H1 (cell line): Measurements from ENCODE around the gene REC8. TPM values are rescaled to one million over a fixed set of nuclear protein-coding genes. Genes with fewer than 3 reads are reported as not detected.

ENCODE experiments used
- CTCF ChIA-PET: fragments of 300-600 bp; sonication (Branson Sonifier 250); formaldehyde crosslinking; loops from one replicate; lab custom pipeline; 2021; ENCODE audit not compliant: partially characterized antibody; lab: Charles Lee
- POLR2A ChIA-PET: fragments of 300-600 bp; sonication (Branson Sonifier 250); formaldehyde crosslinking; loops from one replicate; lab custom pipeline; 2021; ENCODE audit warnings: inconsistent platforms; ENCODE audit not compliant: partially characterized antibody; lab: Charles Lee
- DNase-seq, 2 experiments: peaks; one replicate each; pipeline versions ENCODE4 v3.0.0 to v3.0.0-alpha.2; 2010 to 2022; ENCODE audit warnings: low spot score in 2 of 2, low read depth in 1 of 2, mixed read lengths in 1 of 2
- FAIRE-seq: peaks from 2 replicates; lab custom pipeline; 2011; peaks lifted over from hg19 to GRCh38; lab: Jason Lieb, UNC
- H2AFZ ChIP-seq: 2 replicates; pipeline ENCODE4 v1.8.1; 2012; ENCODE audit warnings: low read length, inconsistent platforms
- H2AK5ac ChIP-seq: 2 replicates; pipeline ENCODE4 v1.6.1; 2013; ENCODE audit warnings: low read depth, low read length
- H2BK120ac ChIP-seq: replicated peaks from 2 replicates; pipeline ENCODE3; 2013; ENCODE audit warnings: low read depth, low read length, inconsistent platforms
- H2BK12ac ChIP-seq: 2 replicates; pipeline ENCODE4 v1.6.1; 2013; ENCODE audit warnings: low read depth, low read length
- H2BK15ac ChIP-seq: 2 replicates; pipeline ENCODE4 v1.6.1; 2013; ENCODE audit warnings: low read length
- H2BK20ac ChIP-seq: 2 replicates; pipeline ENCODE4 v1.6.1; 2013; ENCODE audit warnings: low read length
- H2BK5ac ChIP-seq: 2 replicates; pipeline ENCODE4 v1.6.1; 2013; ENCODE audit warnings: low read depth, low read length
- H3K14ac ChIP-seq: 2 replicates; pipeline ENCODE4 v1.6.1; 2013; ENCODE audit warnings: inconsistent platforms; ENCODE audit not compliant: insufficient read length
- H3K18ac ChIP-seq: 2 replicates; pipeline ENCODE4 v1.6.1; 2013; ENCODE audit warnings: low read length; ENCODE audit errors: extremely low read depth
- H3K23ac ChIP-seq: 2 replicates; pipeline ENCODE4 v1.6.1; 2013; ENCODE audit warnings: inconsistent platforms; ENCODE audit not compliant: insufficient read length
- H3K23me2 ChIP-seq: 2 replicates; pipeline ENCODE4 v1.6.1; 2013; ENCODE audit warnings: low read depth, low read length
- H3K27ac ChIP-seq: 2 replicates; pipeline ENCODE4 v1.6.1; 2011; ENCODE audit warnings: low read depth, low read length, inconsistent platforms
- H3K27me3 ChIP-seq, 4 experiments: replicated peaks in 1 of 4; 1 replicate in 1 of 4; 2 replicates in 3 of 4; pipeline versions ENCODE4 v1.6.1 to v1.8.1; 2011 to 2013; ENCODE audit warnings: low read length in 3 of 4, mild to moderate bottlenecking in 3 of 4, inconsistent platforms in 2 of 4, mixed read lengths in 2 of 4, moderate library complexity in 1 of 4; ENCODE audit not compliant: control insufficient read depth in 3 of 4, insufficient read depth in 3 of 4; ENCODE audit errors: extremely low read depth in 1 of 4
- H3K36me3 ChIP-seq, 4 experiments: 2 replicates each; pipeline versions ENCODE4 v1.6.1 to v1.8.1; 2011 to 2013; ENCODE audit warnings: mild to moderate bottlenecking in 4 of 4, low read length in 3 of 4, moderate library complexity in 2 of 4, control low read depth in 1 of 4, inconsistent platforms in 1 of 4; ENCODE audit not compliant: insufficient read depth in 4 of 4, control insufficient read depth in 2 of 4
- H3K4ac ChIP-seq: replicated peaks from 2 replicates; pipeline ENCODE3; 2013; ENCODE audit warnings: low read length, low read depth, mixed read lengths, inconsistent platforms; ENCODE audit not compliant: insufficient read length
- H3K4me1 ChIP-seq, 4 experiments: replicated peaks in 1 of 4; 1 replicate in 1 of 4; 2 replicates in 3 of 4; pipeline versions ENCODE4 v1.6.1 to v1.8.1; 2011 to 2013; ENCODE audit warnings: low read length in 3 of 4, inconsistent platforms in 2 of 4, mixed read lengths in 1 of 4; ENCODE audit not compliant: insufficient read depth in 4 of 4, control insufficient read depth in 3 of 4
- H3K4me2 ChIP-seq, 2 experiments: 2 replicates each; pipeline versions ENCODE4 v1.6.1 to v1.8.1; 2011 to 2013; ENCODE audit warnings: low read depth in 2 of 2, low read length in 2 of 2, control low read depth in 1 of 2, inconsistent platforms in 1 of 2, mild to moderate bottlenecking in 1 of 2; ENCODE audit not compliant: insufficient read depth in 1 of 2
- H3K4me3 ChIP-seq, 4 experiments: fragments of 200-600, 300-600 bp in 1 of 4; sonication (generic), shearing (Covaris generic), sonication (Bioruptor Twin) in 1 of 4; 2 replicates each; pipeline versions ENCODE4 v1.5.1 to v1.8.1; 2011 to 2016; ENCODE audit warnings: low read length in 4 of 4, low read depth in 3 of 4, control low read depth in 2 of 4, inconsistent platforms in 2 of 4, mild to moderate bottlenecking in 2 of 4, mixed read lengths in 1 of 4, moderate library complexity in 1 of 4; ENCODE audit not compliant: insufficient read depth in 2 of 4; ENCODE audit errors: extremely low read depth in 1 of 4
- H3K56ac ChIP-seq: replicated peaks from 2 replicates; pipeline ENCODE3; 2013; ENCODE audit warnings: low read depth, mild to moderate bottlenecking, mixed read lengths, low read length, inconsistent platforms; ENCODE audit not compliant: insufficient read length
- H3K79me1 ChIP-seq: 2 replicates; pipeline ENCODE4 v1.6.1; 2013; ENCODE audit warnings: low read depth, low read length, control low read depth
- H3K79me2 ChIP-seq, 2 experiments: 2 replicates each; pipeline versions ENCODE4 v1.6.1 to v1.8.1; 2012 to 2013; ENCODE audit warnings: low read length in 2 of 2, mild to moderate bottlenecking in 2 of 2, inconsistent platforms in 1 of 2; ENCODE audit not compliant: insufficient read depth in 2 of 2, control insufficient read depth in 1 of 2
- H3K9ac ChIP-seq, 4 experiments: replicated peaks in 1 of 4; 1 replicate in 1 of 4; 2 replicates in 3 of 4; pipeline versions ENCODE4 v1.6.1 to v1.8.1; 2011 to 2013; ENCODE audit warnings: low read depth in 3 of 4, low read length in 3 of 4, control low read depth in 2 of 4, mild to moderate bottlenecking in 2 of 4, moderate library complexity in 2 of 4, inconsistent platforms in 1 of 4; ENCODE audit errors: extremely low read depth in 1 of 4
- H3K9me3 ChIP-seq, 2 experiments: 2 replicates each; pipeline versions ENCODE4 v1.6.1 to v1.8.1; 2012 to 2013; ENCODE audit warnings: mild to moderate bottlenecking in 2 of 2, moderate library complexity in 2 of 2, control low read depth in 1 of 2, inconsistent platforms in 1 of 2, low read depth in 1 of 2, low read length in 1 of 2, mixed read lengths in 1 of 2; ENCODE audit not compliant: insufficient read depth in 2 of 2
- H4K20me1 ChIP-seq, 2 experiments: replicated peaks in 1 of 2; 2 replicates each; pipeline versions ENCODE3 to v1.8.1; 2011 to 2013; ENCODE audit warnings: inconsistent platforms in 2 of 2, low read length in 2 of 2, mild to moderate bottlenecking in 1 of 2; ENCODE audit not compliant: insufficient read depth in 2 of 2, control insufficient read depth in 1 of 2
- H4K5ac ChIP-seq: 2 replicates; pipeline ENCODE4 v1.6.1; 2013; ENCODE audit warnings: low read length, low read depth, mixed read lengths, inconsistent platforms; ENCODE audit not compliant: insufficient read length
- H4K8ac ChIP-seq: 2 replicates; pipeline ENCODE4 v1.8.0; 2013; ENCODE audit warnings: mild to moderate bottlenecking, moderate library complexity, low read length, inconsistent platforms; ENCODE audit not compliant: insufficient read depth; ENCODE audit errors: extremely low read depth
- H4K91ac ChIP-seq: replicated peaks from 2 replicates; pipeline ENCODE3; 2013; ENCODE audit warnings: low read length, mixed read lengths, inconsistent platforms; ENCODE audit not compliant: insufficient read length
- CEBPB ChIP-seq: IDR thresholded peaks from 2 replicates; pipeline ENCODE4 v1.6.1; 2012; ENCODE audit warnings: low read depth, low read length
- E2F6 ChIP-seq: IDR thresholded peaks from 2 replicates; pipeline ENCODE4 v1.6.1; 2012; ENCODE audit warnings: inconsistent platforms
- EGR1 ChIP-seq: IDR thresholded peaks from 2 replicates; pipeline ENCODE4 v1.6.1; 2011; ENCODE audit warnings: low read depth, low read length, borderline replicate concordance
- EP300 ChIP-seq, 2 experiments: IDR thresholded peaks; 1 replicate in 1 of 2; 2 replicates in 1 of 2; pipeline ENCODE4 v1.6.1; 2011 to 2012; ENCODE audit warnings: low read depth in 2 of 2, low read length in 2 of 2, mild to moderate bottlenecking in 2 of 2, borderline replicate concordance in 1 of 2, inconsistent platforms in 1 of 2, moderate library complexity in 1 of 2
- JUN ChIP-seq: IDR thresholded peaks from 2 replicates; pipeline ENCODE4 v1.6.1; 2011; ENCODE audit warnings: low read depth, mild to moderate bottlenecking, improper control_type of control experiment, low read length
- KDM5A ChIP-seq: fragments of 200-600 bp; IDR thresholded peaks from 2 replicates; pipeline ENCODE4 v1.7.1; 2012; ENCODE audit warnings: mild to moderate bottlenecking, low read length, inconsistent platforms, mixed read lengths
- RBBP5 ChIP-seq: IDR thresholded peaks from 2 replicates; pipeline ENCODE4 v1.7.1; 2012; ENCODE audit warnings: low read depth, mild to moderate bottlenecking, inconsistent platforms, low read length, moderate library complexity, borderline replicate concordance
- RFX5 ChIP-seq: IDR thresholded peaks from 2 replicates; pipeline ENCODE4 v1.6.1; 2011; ENCODE audit warnings: low read depth, low read length, improper control_type of control experiment, borderline replicate concordance
- RXRA ChIP-seq: IDR thresholded peaks from 2 replicates; pipeline ENCODE4 v1.6.1; 2011; ENCODE audit warnings: low read depth, mild to moderate bottlenecking, low read length, moderate library complexity; ENCODE audit not compliant: insufficient read depth
- SIX5 ChIP-seq: IDR thresholded peaks from 2 replicates; pipeline ENCODE4 v1.6.1; 2011; ENCODE audit warnings: mild to moderate bottlenecking, low read depth, low read length
- SP2 ChIP-seq: IDR thresholded peaks from 2 replicates; pipeline ENCODE4 v1.6.1; 2012; ENCODE audit warnings: mild to moderate bottlenecking, low read length, inconsistent platforms
- SP4 ChIP-seq: IDR thresholded peaks from 2 replicates; pipeline ENCODE4 v1.6.1; 2012; ENCODE audit warnings: low read length, inconsistent platforms
- TAF1 ChIP-seq: IDR thresholded peaks from 2 replicates; pipeline ENCODE4 v1.6.1; 2011; ENCODE audit warnings: mild to moderate bottlenecking, low read depth, low read length
- ZNF274 ChIP-seq: IDR thresholded peaks from 2 replicates; pipeline ENCODE4 v1.7.0; 2012; ENCODE audit warnings: low read length, borderline replicate concordance; ENCODE audit errors: extremely low read depth
- WGBS, 2 experiments: shearing (Covaris generic) in 1 of 2; methylation state at CpG; one replicate each; pipeline versions ENCODE4 v1.1.6 to v1.1.7; 2013 to 2015; ENCODE audit warnings: low lambda C conversion rate in 2 of 2, mixed read lengths in 2 of 2, inconsistent platforms in 1 of 2, low coverage in 1 of 2, missing lambda C conversion rate in 1 of 2; ENCODE audit not compliant: insufficient replicate concordance in 2 of 2, insufficient coverage in 1 of 2, insufficient read length in 1 of 2; ENCODE audit errors: extremely low coverage in 1 of 2, missing lambda C conversion rate in 1 of 2; 5-methylcytosine and 5-hydroxymethylcytosine counted together
- polyA plus RNA-seq, 7 experiments: library from polyadenylated mRNA; depleted of rRNA in 3 of 7; stranded (reverse) in 5 of 7; unstranded in 2 of 7; fragments of >200 nt in 5 of 7; fragments of 200-250 nt in 2 of 7; gene quantifications; 1 replicate in 5 of 7; 2 replicates in 1 of 7; 4 replicates in 1 of 7; pipeline versions ENCODE4 v1.2.1 to v1.2.3, GENCODE V29; 2011 to 2013; ENCODE audit warnings: missing spikeins in 2 of 7, mixed read lengths in 2 of 7
- total RNA-seq: library from RNA; stranded (reverse); fragmentation: NEBNext Ultra II Directional; extraction: Animal tissue kit (Norgen Biotek cat#: 25700); gene quantifications from 2 replicates; pipeline ENCODE4 v1.2.1, GENCODE V29; 2021

Gene REC8
- total and polyA plus RNA-seq, 2 of the 8 experiments (the other 6 are each of a cell fraction or from before 2014, with no cell fraction given), result 9.8 to 28.5 TPM

GRCh38 chr14:24189059-24189375, 17.1 kb downstream of the REC8 start:
- no peak overlapping the region for H4K5ac ChIP-seq
- ChIA-PET CTCF (interaction anchor here (0.8 to 4.1 kb wide), 4 partner anchors 24 to 118 kb away, joined by 3 to 16 read pairs (median 4); partner anchors contain the start of genes CHMP4A, CIDEB, DHRS1 and IRF9), POLR2A (interaction anchor here (0.5 to 7.9 kb wide), 18 partner anchors 8 to 94 kb away, joined by 3 to 158 read pairs (median 4); partner anchors contain the start of genes CHMP4A, EMC9, IRF9 and MDP1)
- no peak overlapping the region for H2BK20ac ChIP-seq
- peaks cover 17 to 35% (median 32%) of the 10 kb centered on the region in 4 experiments; a peak in 7 of 8 replicates for H3K36me3 ChIP-seq
- WGBS, 2 experiments, result 25% methylated on average over 3 of the region's 3 CpGs; no CpG with 5 or more reads in 1 of the 2 experiments
- H2AFZ ChIP-seq, result no peak overlapping the region
- no peak overlapping the region for H3K56ac ChIP-seq
- no peak overlapping the region for H3K27ac ChIP-seq
- H3K9me3 ChIP-seq, result no peaks in the 10 kb centered on the region
- no peak overlapping the region for H3K14ac ChIP-seq
- DNase-seq (no peak), FAIRE-seq (no peak)
- H3K4ac ChIP-seq, result no peak overlapping the region
- H3K23me2 ChIP-seq, result peaks cover 5% of the 10 kb centered on the region
- no peak overlapping the region for H3K18ac ChIP-seq
- peaks cover 12% of the 10 kb centered on the region for H3K79me1 ChIP-seq
- 0 out of 2 replicates have a peak overlapping the region, but pooled peaks have one; percentile 89 for H2BK15ac ChIP-seq
- H3K9ac ChIP-seq, result 0 out of 7 replicates have a peak overlapping the region, but pooled peaks of 1 of the 4 experiments have one; percentile 42
- no peak overlapping the region for H2BK5ac ChIP-seq
- H4K8ac ChIP-seq, result no peak overlapping the region
- H3K4me2 ChIP-seq, result peak overlapping the region; percentile 41 to 70
- H4K91ac ChIP-seq, result no peak overlapping the region
- no peak overlapping the region for H2BK12ac ChIP-seq
- H3K79me2 ChIP-seq, result peaks cover 0 to 13% of the 10 kb centered on the region in 2 experiments; a peak in 2 of 4 replicates
- peaks cover 0 to 7% (median 4%) of the 10 kb centered on the region in 4 experiments; a peak in 6 of 7 replicates for H3K4me1 ChIP-seq
- peak overlapping the region; percentile 5 to 91 (median 81); a peak in 7 of 8 replicates for H3K4me3 ChIP-seq
- no peak overlapping the region for H2BK120ac ChIP-seq
- no peak overlapping the region for H2AK5ac ChIP-seq
- no peak overlapping the region for H3K23ac ChIP-seq
- H3K27me3 ChIP-seq, result no peaks in the 10 kb centered on the region
- H4K20me1 ChIP-seq, result peaks cover 0 to 16% of the 10 kb centered on the region in 2 experiments
- no peak for TF ChIP-seq SIX5
- no peak for TF ChIP-seq JUN
- no peak for TF ChIP-seq SP4
- TF ChIP-seq RFX5, result no peak
- TF ChIP-seq RXRA, result no peak
- TF ChIP-seq CEBPB, result no peak
- TF ChIP-seq E2F6, result no peak
- no peak for TF ChIP-seq TAF1
- TF ChIP-seq ZNF274, result no peak
- no peak for TF ChIP-seq KDM5A
- no peak for TF ChIP-seq SP2
- TF ChIP-seq EGR1, result no peak
- no peak for TF ChIP-seq RBBP5
- TF ChIP-seq EP300 (IDR thresholded peaks at IDR 0.05; ENCODE audit: borderline replicate concordance in 1 of 2, low read depth in 2 of 2, low read length in 2 of 2), result no peak
